H1 (cell line): ENCODE results near the gene PGAM4. TPM values are rescaled to one million over a fixed set of nuclear protein-coding genes. Genes with fewer than 3 reads are reported as not detected.

Source experiments
- CTCF ChIA-PET: fragments of 300-600 bp; sonication (Branson Sonifier 250); formaldehyde crosslinking; loops from one replicate; lab custom pipeline; 2021; ENCODE audit not compliant: partially characterized antibody; lab: Charles Lee
- POLR2A ChIA-PET: fragments of 300-600 bp; sonication (Branson Sonifier 250); formaldehyde crosslinking; loops from one replicate; lab custom pipeline; 2021; ENCODE audit warnings: inconsistent platforms; ENCODE audit not compliant: partially characterized antibody; lab: Charles Lee
- DNase-seq, 2 experiments: peaks; one replicate each; pipeline versions ENCODE4 v3.0.0 to v3.0.0-alpha.2; 2010 to 2022; ENCODE audit warnings: low spot score in 2 of 2, low read depth in 1 of 2, mixed read lengths in 1 of 2
- FAIRE-seq: peaks from 2 replicates; lab custom pipeline; 2011; peaks lifted over from hg19 to GRCh38; lab: Jason Lieb, UNC
- H2AFZ ChIP-seq: 2 replicates; pipeline ENCODE4 v1.8.1; 2012; ENCODE audit warnings: low read length, inconsistent platforms
- H2AK5ac ChIP-seq: 2 replicates; pipeline ENCODE4 v1.6.1; 2013; ENCODE audit warnings: low read depth, low read length
- H2BK120ac ChIP-seq: replicated peaks from 2 replicates; pipeline ENCODE3; 2013; ENCODE audit warnings: low read depth, low read length, inconsistent platforms
- H2BK12ac ChIP-seq: 2 replicates; pipeline ENCODE4 v1.6.1; 2013; ENCODE audit warnings: low read depth, low read length
- H2BK15ac ChIP-seq: 2 replicates; pipeline ENCODE4 v1.6.1; 2013; ENCODE audit warnings: low read length
- H2BK20ac ChIP-seq: 2 replicates; pipeline ENCODE4 v1.6.1; 2013; ENCODE audit warnings: low read length
- H2BK5ac ChIP-seq: 2 replicates; pipeline ENCODE4 v1.6.1; 2013; ENCODE audit warnings: low read depth, low read length
- H3K14ac ChIP-seq: 2 replicates; pipeline ENCODE4 v1.6.1; 2013; ENCODE audit warnings: inconsistent platforms; ENCODE audit not compliant: insufficient read length
- H3K18ac ChIP-seq: 2 replicates; pipeline ENCODE4 v1.6.1; 2013; ENCODE audit warnings: low read length; ENCODE audit errors: extremely low read depth
- H3K23ac ChIP-seq: 2 replicates; pipeline ENCODE4 v1.6.1; 2013; ENCODE audit warnings: inconsistent platforms; ENCODE audit not compliant: insufficient read length
- H3K23me2 ChIP-seq: 2 replicates; pipeline ENCODE4 v1.6.1; 2013; ENCODE audit warnings: low read depth, low read length
- H3K27ac ChIP-seq: 2 replicates; pipeline ENCODE4 v1.6.1; 2011; ENCODE audit warnings: low read depth, low read length, inconsistent platforms
- H3K27me3 ChIP-seq, 4 experiments: replicated peaks in 1 of 4; 1 replicate in 1 of 4; 2 replicates in 3 of 4; pipeline versions ENCODE4 v1.6.1 to v1.8.1; 2011 to 2013; ENCODE audit warnings: low read length in 3 of 4, mild to moderate bottlenecking in 3 of 4, inconsistent platforms in 2 of 4, mixed read lengths in 2 of 4, moderate library complexity in 1 of 4; ENCODE audit not compliant: control insufficient read depth in 3 of 4, insufficient read depth in 3 of 4; ENCODE audit errors: extremely low read depth in 1 of 4
- H3K36me3 ChIP-seq, 4 experiments: 2 replicates each; pipeline versions ENCODE4 v1.6.1 to v1.8.1; 2011 to 2013; ENCODE audit warnings: mild to moderate bottlenecking in 4 of 4, low read length in 3 of 4, moderate library complexity in 2 of 4, control low read depth in 1 of 4, inconsistent platforms in 1 of 4; ENCODE audit not compliant: insufficient read depth in 4 of 4, control insufficient read depth in 2 of 4
- H3K4ac ChIP-seq: replicated peaks from 2 replicates; pipeline ENCODE3; 2013; ENCODE audit warnings: low read length, low read depth, mixed read lengths, inconsistent platforms; ENCODE audit not compliant: insufficient read length
- H3K4me1 ChIP-seq, 4 experiments: replicated peaks in 1 of 4; 1 replicate in 1 of 4; 2 replicates in 3 of 4; pipeline versions ENCODE4 v1.6.1 to v1.8.1; 2011 to 2013; ENCODE audit warnings: low read length in 3 of 4, inconsistent platforms in 2 of 4, mixed read lengths in 1 of 4; ENCODE audit not compliant: insufficient read depth in 4 of 4, control insufficient read depth in 3 of 4
- H3K4me2 ChIP-seq, 2 experiments: 2 replicates each; pipeline versions ENCODE4 v1.6.1 to v1.8.1; 2011 to 2013; ENCODE audit warnings: low read depth in 2 of 2, low read length in 2 of 2, control low read depth in 1 of 2, inconsistent platforms in 1 of 2, mild to moderate bottlenecking in 1 of 2; ENCODE audit not compliant: insufficient read depth in 1 of 2
- H3K4me3 ChIP-seq, 4 experiments: fragments of 200-600, 300-600 bp in 1 of 4; sonication (generic), shearing (Covaris generic), sonication (Bioruptor Twin) in 1 of 4; 2 replicates each; pipeline versions ENCODE4 v1.5.1 to v1.8.1; 2011 to 2016; ENCODE audit warnings: low read length in 4 of 4, low read depth in 3 of 4, control low read depth in 2 of 4, inconsistent platforms in 2 of 4, mild to moderate bottlenecking in 2 of 4, mixed read lengths in 1 of 4, moderate library complexity in 1 of 4; ENCODE audit not compliant: insufficient read depth in 2 of 4; ENCODE audit errors: extremely low read depth in 1 of 4
- H3K56ac ChIP-seq: replicated peaks from 2 replicates; pipeline ENCODE3; 2013; ENCODE audit warnings: low read depth, mild to moderate bottlenecking, mixed read lengths, low read length, inconsistent platforms; ENCODE audit not compliant: insufficient read length
- H3K79me1 ChIP-seq: 2 replicates; pipeline ENCODE4 v1.6.1; 2013; ENCODE audit warnings: low read depth, low read length, control low read depth
- H3K79me2 ChIP-seq, 2 experiments: 2 replicates each; pipeline versions ENCODE4 v1.6.1 to v1.8.1; 2012 to 2013; ENCODE audit warnings: low read length in 2 of 2, mild to moderate bottlenecking in 2 of 2, inconsistent platforms in 1 of 2; ENCODE audit not compliant: insufficient read depth in 2 of 2, control insufficient read depth in 1 of 2
- H3K9ac ChIP-seq, 4 experiments: replicated peaks in 1 of 4; 1 replicate in 1 of 4; 2 replicates in 3 of 4; pipeline versions ENCODE4 v1.6.1 to v1.8.1; 2011 to 2013; ENCODE audit warnings: low read depth in 3 of 4, low read length in 3 of 4, control low read depth in 2 of 4, mild to moderate bottlenecking in 2 of 4, moderate library complexity in 2 of 4, inconsistent platforms in 1 of 4; ENCODE audit errors: extremely low read depth in 1 of 4
- H3K9me3 ChIP-seq, 2 experiments: 2 replicates each; pipeline versions ENCODE4 v1.6.1 to v1.8.1; 2012 to 2013; ENCODE audit warnings: mild to moderate bottlenecking in 2 of 2, moderate library complexity in 2 of 2, control low read depth in 1 of 2, inconsistent platforms in 1 of 2, low read depth in 1 of 2, low read length in 1 of 2, mixed read lengths in 1 of 2; ENCODE audit not compliant: insufficient read depth in 2 of 2
- H4K20me1 ChIP-seq, 2 experiments: replicated peaks in 1 of 2; 2 replicates each; pipeline versions ENCODE3 to v1.8.1; 2011 to 2013; ENCODE audit warnings: inconsistent platforms in 2 of 2, low read length in 2 of 2, mild to moderate bottlenecking in 1 of 2; ENCODE audit not compliant: insufficient read depth in 2 of 2, control insufficient read depth in 1 of 2
- H4K5ac ChIP-seq: 2 replicates; pipeline ENCODE4 v1.6.1; 2013; ENCODE audit warnings: low read length, low read depth, mixed read lengths, inconsistent platforms; ENCODE audit not compliant: insufficient read length
- H4K8ac ChIP-seq: 2 replicates; pipeline ENCODE4 v1.8.0; 2013; ENCODE audit warnings: mild to moderate bottlenecking, moderate library complexity, low read length, inconsistent platforms; ENCODE audit not compliant: insufficient read depth; ENCODE audit errors: extremely low read depth
- H4K91ac ChIP-seq: replicated peaks from 2 replicates; pipeline ENCODE3; 2013; ENCODE audit warnings: low read length, mixed read lengths, inconsistent platforms; ENCODE audit not compliant: insufficient read length
- ATF2 ChIP-seq: IDR thresholded peaks from 2 replicates; pipeline ENCODE4 v1.6.1; 2012; ENCODE audit warnings: low read length, inconsistent platforms
- CEBPB ChIP-seq: IDR thresholded peaks from 2 replicates; pipeline ENCODE4 v1.6.1; 2012; ENCODE audit warnings: low read depth, low read length
- HDAC2 ChIP-seq, 2 experiments: fragments of 300-600 bp in 1 of 2; sonication (generic) in 1 of 2; IDR thresholded peaks; 2 replicates each; pipeline ENCODE4 v1.6.1; 2011 to 2012; ENCODE audit warnings: low read depth in 2 of 2, low read length in 2 of 2, mild to moderate bottlenecking in 2 of 2, moderate library complexity in 2 of 2, borderline replicate concordance in 1 of 2, inconsistent platforms in 1 of 2
- HDAC6 ChIP-seq: IDR thresholded peaks from one replicate; pipeline ENCODE4 v1.7.1; 2012; ENCODE audit warnings: low read depth, mild to moderate bottlenecking, inconsistent platforms, low read length, moderate library complexity
- JUN ChIP-seq: IDR thresholded peaks from 2 replicates; pipeline ENCODE4 v1.6.1; 2011; ENCODE audit warnings: low read depth, mild to moderate bottlenecking, improper control_type of control experiment, low read length
- KDM1A ChIP-seq: fragments of 200-600, 300-600 bp; sonication (generic); IDR thresholded peaks from 2 replicates; pipeline ENCODE4 v1.7.1; 2016; ENCODE audit warnings: mild to moderate bottlenecking, low read length, borderline replicate concordance
- NANOG ChIP-seq: IDR thresholded peaks from 2 replicates; pipeline ENCODE4 v1.6.1; 2011; ENCODE audit warnings: low read length, low read depth, mild to moderate bottlenecking, inconsistent platforms; ENCODE audit not compliant: insufficient read depth, poor library complexity, severe bottlenecking
- RAD21 ChIP-seq, 2 experiments: IDR thresholded peaks in 1 of 2; conservative IDR thresholded peaks in 1 of 2; 2 replicates each; pipeline ENCODE4 v1.6.1; 2011; ENCODE audit warnings: low read depth in 2 of 2, low read length in 2 of 2, improper control_type of control experiment in 1 of 2, inconsistent platforms in 1 of 2, mild to moderate bottlenecking in 1 of 2, moderate library complexity in 1 of 2
- RFX5 ChIP-seq: IDR thresholded peaks from 2 replicates; pipeline ENCODE4 v1.6.1; 2011; ENCODE audit warnings: low read depth, low read length, improper control_type of control experiment, borderline replicate concordance
- SP1 ChIP-seq: IDR thresholded peaks from 2 replicates; pipeline ENCODE4 v1.6.1; 2011; ENCODE audit warnings: low read depth, low read length
- SRF ChIP-seq: IDR thresholded peaks from 2 replicates; pipeline ENCODE4 v1.6.1; 2011; ENCODE audit warnings: mild to moderate bottlenecking, low read depth, low read length, moderate library complexity
- YY1 ChIP-seq: IDR thresholded peaks from 2 replicates; pipeline ENCODE4 v1.6.1; 2011; ENCODE audit warnings: low read depth, mild to moderate bottlenecking, low read length
- WGBS, 2 experiments: shearing (Covaris generic) in 1 of 2; methylation state at CpG; one replicate each; pipeline versions ENCODE4 v1.1.6 to v1.1.7; 2013 to 2015; ENCODE audit warnings: low lambda C conversion rate in 2 of 2, mixed read lengths in 2 of 2, inconsistent platforms in 1 of 2, low coverage in 1 of 2, missing lambda C conversion rate in 1 of 2; ENCODE audit not compliant: insufficient replicate concordance in 2 of 2, insufficient coverage in 1 of 2, insufficient read length in 1 of 2; ENCODE audit errors: extremely low coverage in 1 of 2, missing lambda C conversion rate in 1 of 2; 5-methylcytosine and 5-hydroxymethylcytosine counted together
- polyA plus RNA-seq, 7 experiments: library from polyadenylated mRNA; depleted of rRNA in 3 of 7; stranded (reverse) in 5 of 7; unstranded in 2 of 7; fragments of >200 nt in 5 of 7; fragments of 200-250 nt in 2 of 7; gene quantifications; 1 replicate in 5 of 7; 2 replicates in 1 of 7; 4 replicates in 1 of 7; pipeline versions ENCODE4 v1.2.1 to v1.2.3, GENCODE V29; 2011 to 2013; ENCODE audit warnings: missing spikeins in 2 of 7, mixed read lengths in 2 of 7
- total RNA-seq: library from RNA; stranded (reverse); fragmentation: NEBNext Ultra II Directional; extraction: Animal tissue kit (Norgen Biotek cat#: 25700); gene quantifications from 2 replicates; pipeline ENCODE4 v1.2.1, GENCODE V29; 2021

PGAM4 gene
- total and polyA plus RNA-seq, 2 of the 8 experiments (the other 6 are each of a cell fraction or from before 2014, with no cell fraction given) = 0.54 to 0.56 TPM

- no peak for FAIRE-seq
- no peak overlapping the region for H2BK120ac ChIP-seq
Observed at GRCh38 chrX:77949840-77950239, 19.6 kb downstream of the PGAM4 start.

More at GRCh38 chrX:77949840-77950239, 19.6 kb downstream of the PGAM4 start:
- Histone ChIP-seq H2BK15ac (no peak overlapping the region), H4K8ac (no peak overlapping the region), H4K20me1 (no peaks in the 10 kb centered on the region), H3K79me1 (no peaks in the 10 kb centered on the region), H3K4me2 (no peak overlapping the region), H4K5ac (no peak overlapping the region), H3K79me2 (no peaks in the 10 kb centered on the region), H3K56ac (no peak overlapping the region), H3K9ac (no peak overlapping the region), H3K27me3 (no peaks in the 10 kb centered on the region), H3K4me1 (no peaks in the 10 kb centered on the region), H3K4ac (no peak overlapping the region), H3K36me3 (no peaks in the 10 kb centered on the region), H2AFZ (no peak overlapping the region), H3K18ac (no peak overlapping the region), H2BK12ac (no peak overlapping the region), H3K9me3 (no peaks in the 10 kb centered on the region), H2AK5ac (no peak overlapping the region), H3K27ac (no peak overlapping the region), H2BK20ac (no peak overlapping the region), H3K23me2 (no peaks in the 10 kb centered on the region), H2BK5ac (no peak overlapping the region), H3K14ac (no peak overlapping the region), H3K23ac (no peak overlapping the region), H3K4me3 (no peak overlapping the region), H4K91ac (no peak overlapping the region)
- CTCF ChIA-PET = no interaction called here
- POLR2A ChIA-PET = no interaction called here
- 92% methylated on average over 2 of the region's 2 CpGs; no CpG with 5 or more reads in 1 of the 2 experiments for WGBS, 2 experiments
- TF ChIP-seq KDM1A (no peak), SP1 (no peak), RFX5 (no peak), CEBPB (no peak), HDAC6 (no peak), YY1 (no peak), RAD21 (IDR thresholded peaks at IDR 0.05 in 1 of 2, conservative IDR thresholded peaks at IDR 0.05 in 1 of 2; ENCODE audit: low read depth in 2 of 2, low read length in 2 of 2) (no peak), SRF (no peak), NANOG (no peak), ATF2 (no peak), JUN (no peak), HDAC2 (IDR thresholded peaks at IDR 0.05; ENCODE audit: borderline replicate concordance in 1 of 2, low read depth in 2 of 2, low read length in 2 of 2) (no peak)
- DNase-seq = no peak
